Stimulated activated CD4-positive, alpha-beta T cell treated with anti-CD3 and anti-CD28 coated beads, TNF-alpha, amount 100 ng/mL, for 4 hours (primary cell): ENCODE results near the gene TRIP10.
A peak's percentile ranks its signal among the peaks of the same experiment; 100 is the strongest.
"Not testable (repeated sequence)": the region's sequence is repeated elsewhere in the genome, so short reads cannot be mapped to it uniquely, and the experiment has no call there.

Source experiments
- DNase-seq, 3 experiments: peaks; one replicate each; pipeline ENCODE4 v3.0.0-alpha.2; 2020; ENCODE audit warnings: low read depth in 3 of 3

Gene TRIP10

DNA sequence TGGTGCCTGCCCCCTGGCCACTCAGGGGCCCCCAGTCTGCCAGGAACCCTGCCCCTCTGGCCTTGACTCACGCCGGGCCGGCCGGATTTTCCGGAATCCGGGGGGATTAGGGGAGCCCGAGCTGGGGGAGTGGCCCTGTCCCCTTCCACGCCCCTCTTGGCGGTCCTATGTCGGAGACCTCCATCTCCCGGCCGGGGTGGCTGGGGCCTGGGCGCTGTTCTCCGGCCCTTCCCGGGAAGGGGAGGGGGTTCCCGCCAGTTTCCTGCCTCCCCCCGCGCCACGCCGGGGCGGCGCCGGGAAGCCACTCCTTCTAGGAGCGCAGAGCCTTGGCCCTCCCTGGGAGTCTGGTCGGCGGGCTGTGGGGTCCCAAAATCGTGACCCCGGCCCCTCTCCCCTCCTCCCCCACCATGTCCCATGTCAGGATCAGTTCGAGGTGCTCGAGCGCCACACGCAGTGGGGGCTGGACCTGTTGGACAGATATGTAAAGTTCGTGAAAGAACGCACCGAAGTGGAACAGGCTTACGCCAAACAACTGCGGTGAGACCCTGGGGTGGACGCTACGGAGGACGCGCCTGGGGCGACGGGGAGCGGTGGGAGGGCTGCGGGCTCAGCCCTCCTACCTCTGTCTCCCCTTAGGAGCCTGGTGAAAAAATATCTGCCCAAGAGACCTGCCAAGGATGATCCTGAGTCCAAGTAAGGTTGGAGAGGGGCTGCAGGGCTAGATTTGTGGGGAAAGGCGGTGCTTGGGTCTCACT is 1.3 kb downstream of the TRIP10 start:
- no peak for DNase-seq

DNA sequence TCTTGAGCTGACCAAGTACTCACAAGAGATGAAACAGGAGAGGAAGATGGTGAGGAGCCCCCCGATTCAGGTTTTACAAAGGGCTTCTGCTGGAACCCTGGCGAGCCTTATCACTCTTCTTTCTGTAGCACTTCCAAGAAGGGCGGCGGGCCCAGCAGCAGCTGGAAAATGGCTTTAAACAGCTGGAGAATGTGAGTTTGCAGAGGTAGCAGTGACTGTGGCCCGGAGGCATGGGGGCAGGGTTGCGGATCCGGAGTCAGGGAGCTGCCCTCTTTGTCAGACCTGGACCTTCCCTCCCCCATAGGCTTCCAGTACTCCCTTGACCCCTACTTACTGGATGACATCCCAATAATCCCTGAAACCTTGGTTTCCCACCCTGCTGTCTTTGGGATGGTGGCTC is 3.6 kb downstream of the TRIP10 start:
- DNase-seq: no peak

DNA sequence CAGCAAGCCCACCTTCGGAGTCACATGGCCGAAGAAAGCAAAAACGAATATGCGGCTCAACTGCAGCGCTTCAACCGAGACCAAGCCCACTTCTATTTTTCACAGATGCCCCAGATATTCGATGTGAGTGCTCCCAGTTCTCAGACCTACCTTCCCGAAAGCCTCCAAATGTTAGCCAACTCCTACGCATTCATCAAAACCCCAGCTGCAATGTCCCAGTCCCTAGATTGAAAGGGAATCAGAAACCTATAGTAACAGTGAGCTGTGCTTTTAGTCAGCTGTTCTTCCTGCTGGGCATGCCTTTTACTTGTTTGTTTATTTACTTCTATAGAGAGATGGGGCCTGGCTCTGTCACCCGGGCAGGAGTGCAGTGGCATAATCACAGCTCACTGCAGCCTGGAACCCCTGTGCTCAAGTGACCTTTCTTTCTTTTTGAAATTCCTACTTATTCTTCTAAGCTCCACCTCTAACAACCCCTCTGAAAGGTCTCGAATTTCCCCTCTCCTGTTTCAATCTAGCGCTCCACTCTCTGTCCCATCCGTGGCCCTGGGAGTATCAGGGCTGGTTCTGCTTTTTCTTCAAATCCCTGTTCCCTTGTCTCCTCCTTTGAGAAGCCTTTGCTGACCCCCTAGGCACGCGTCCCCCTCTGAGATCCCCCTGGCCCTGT is 4.4 kb downstream of the TRIP10 start:
- DNase-seq: no peak

DNA sequence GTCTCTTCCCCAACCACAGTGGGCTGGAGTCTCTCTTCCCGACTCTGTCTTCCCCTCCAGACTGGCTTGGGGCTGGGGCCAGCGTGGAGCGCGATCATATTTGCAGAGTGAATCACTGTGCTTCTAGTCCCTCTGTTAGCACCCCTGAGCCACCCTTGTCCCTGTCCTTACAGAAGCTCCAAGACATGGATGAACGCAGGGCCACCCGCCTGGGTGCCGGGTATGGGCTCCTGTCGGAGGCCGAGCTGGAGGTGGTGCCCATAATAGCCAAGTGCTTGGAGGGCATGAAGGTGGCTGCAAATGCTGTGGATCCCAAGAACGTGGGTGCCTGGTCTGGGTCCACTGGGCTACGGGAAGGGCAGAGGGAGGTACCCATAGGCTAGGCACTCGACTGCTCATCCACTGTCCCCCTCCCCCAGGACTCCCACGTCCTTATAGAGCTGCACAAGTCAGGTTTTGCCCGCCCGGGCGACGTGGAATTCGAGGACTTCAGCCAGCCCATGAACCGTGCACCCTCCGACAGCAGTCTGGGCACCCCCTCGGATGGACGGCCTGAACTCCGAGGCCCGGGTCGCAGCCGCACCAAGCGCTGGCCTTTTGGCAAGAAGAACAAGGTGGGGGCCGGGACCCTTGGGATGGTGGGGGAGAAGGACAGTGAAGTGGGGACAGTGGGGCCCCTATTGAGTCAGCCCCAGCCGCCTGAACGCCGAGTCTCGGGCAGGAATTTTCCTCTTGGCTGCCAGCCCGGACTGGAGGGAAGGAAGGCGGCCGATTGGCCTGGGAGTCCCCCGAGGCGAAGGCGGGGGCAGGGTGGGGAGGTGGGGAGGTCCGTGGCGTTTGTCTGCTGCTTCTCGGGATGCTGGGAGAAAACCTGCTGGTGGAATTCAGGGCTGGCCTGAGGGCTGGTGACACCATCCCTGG is 5.2 kb downstream of the TRIP10 start:
- DNase-seq: no peak

DNA sequence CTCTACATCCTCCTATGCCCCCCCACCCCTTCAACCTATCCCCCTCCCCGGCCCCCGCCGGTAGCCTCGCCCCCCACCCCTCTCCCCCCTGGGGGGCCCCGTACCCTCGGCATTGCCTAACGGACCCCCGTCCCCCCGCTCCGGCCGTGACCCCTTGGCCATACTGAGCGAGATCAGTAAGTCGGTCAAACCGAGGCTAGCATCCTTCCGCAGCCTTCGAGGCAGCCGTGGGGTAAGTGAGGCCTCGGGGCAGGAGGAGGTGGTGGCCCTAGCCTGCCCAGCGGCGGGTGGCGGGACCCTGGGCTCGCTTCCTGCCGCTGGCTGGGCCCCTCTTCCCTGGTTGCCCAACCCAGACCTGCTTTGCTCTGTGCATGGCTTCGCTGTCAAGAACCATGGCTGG is 6.5 kb downstream of the TRIP10 start:
- no peak for DNase-seq

DNA sequence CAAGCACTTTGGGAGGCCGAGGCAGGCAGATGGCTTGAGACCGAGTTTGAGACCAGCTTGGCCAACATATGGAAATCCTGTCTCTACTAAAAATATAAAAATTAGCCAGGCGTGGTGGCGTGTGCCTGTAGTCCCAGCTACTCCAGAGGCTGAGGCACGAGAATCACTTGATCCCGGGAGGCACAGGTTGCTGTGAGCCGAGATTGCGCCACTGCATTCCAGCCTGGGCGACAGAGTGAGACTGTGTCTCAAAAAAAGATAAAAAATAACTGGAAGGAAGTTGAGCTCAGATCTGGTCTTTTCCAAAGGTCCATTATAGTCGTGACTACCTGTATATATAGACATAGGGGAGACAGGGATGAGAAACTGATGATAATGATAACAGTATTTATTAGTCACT is 9.1 kb downstream of the TRIP10 start:
- DNase-seq: not testable (repeated sequence)

DNA sequence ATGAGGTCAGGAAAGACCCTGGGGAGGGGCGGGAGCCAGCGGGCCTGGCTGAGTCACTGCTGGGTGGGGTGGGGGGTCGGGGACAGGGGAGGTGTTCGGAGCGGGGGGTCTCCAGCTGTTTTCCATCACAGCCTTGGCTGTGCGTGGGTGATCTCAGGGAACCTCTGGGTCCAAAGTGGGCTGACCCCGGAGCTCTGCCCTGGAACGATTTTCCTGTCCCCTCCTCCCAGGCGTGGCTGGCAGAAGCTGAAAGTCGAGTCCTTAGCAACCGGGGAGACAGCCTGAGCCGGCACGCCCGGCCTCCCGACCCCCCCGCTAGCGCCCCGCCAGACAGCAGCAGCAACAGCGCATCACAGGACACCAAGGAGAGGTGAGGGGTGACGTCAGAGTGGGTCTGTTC is 10.6 kb downstream of the TRIP10 start:
- no peak for DNase-seq

DNA sequence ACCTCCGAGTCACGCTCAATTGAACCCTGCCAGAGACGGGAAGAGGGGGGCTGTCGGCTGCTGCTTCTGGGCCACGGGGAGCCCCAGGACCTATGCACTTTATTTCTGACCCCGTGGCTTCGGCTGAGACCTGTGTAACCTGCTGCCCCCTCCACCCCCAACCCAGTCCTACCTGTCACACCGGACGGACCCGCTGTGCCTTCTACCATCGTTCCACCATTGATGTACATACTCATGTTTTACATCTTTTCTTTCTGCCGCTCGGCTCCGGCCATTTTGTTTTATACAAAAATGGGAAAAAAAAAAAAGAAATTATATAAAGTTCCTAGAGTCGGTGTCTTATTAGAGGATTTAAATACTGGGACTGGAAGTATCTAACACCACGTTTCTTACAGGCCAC is 11.7 kb downstream of the TRIP10 start:
- DNase-seq: no peak

DNA sequence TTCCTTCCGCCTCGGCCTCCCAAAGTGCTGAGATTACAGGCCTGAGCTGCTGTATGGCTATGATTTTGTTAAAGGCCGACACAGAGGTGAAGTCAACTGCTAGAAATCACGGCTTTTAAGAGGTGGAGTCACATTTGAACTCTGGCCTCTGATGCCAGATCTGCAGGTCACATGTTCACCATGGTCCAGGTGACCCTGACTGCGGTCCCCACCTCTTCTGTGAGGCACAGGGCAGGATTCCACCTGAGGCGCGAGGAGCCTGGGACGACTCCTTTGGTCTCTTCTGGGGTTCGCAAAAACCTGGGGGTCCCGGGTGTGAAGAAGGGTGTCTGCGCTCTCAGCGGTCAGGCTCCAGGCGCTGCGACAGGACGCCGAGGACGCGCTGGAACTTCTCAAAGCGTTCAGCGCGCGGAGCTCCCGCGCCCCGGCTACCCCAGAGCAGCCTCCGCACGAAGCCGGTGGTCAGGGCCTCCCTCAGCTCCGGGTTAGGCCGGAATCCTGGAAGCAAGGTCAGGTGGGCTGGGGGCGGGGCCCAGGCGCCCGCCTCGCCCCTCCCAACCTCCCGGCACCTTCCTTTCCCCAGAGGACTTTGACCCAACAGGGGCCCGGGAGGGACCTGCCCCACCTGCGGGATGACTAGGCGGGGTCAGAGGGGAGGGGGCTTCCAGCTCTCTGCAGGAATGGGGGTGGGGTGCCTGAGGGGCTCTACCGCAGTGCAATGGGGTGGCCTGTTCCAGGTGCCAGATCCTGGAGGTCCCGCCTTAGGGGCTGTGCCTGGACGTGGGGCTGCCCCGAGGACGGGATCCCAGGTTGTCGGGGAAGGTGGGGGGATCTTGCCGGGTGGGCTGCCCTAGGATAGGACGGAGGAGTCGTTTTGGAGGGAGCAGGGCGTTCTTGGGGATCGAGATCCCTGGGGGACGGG is 13.0 kb downstream of the TRIP10 start:
- no peak for DNase-seq

DNA sequence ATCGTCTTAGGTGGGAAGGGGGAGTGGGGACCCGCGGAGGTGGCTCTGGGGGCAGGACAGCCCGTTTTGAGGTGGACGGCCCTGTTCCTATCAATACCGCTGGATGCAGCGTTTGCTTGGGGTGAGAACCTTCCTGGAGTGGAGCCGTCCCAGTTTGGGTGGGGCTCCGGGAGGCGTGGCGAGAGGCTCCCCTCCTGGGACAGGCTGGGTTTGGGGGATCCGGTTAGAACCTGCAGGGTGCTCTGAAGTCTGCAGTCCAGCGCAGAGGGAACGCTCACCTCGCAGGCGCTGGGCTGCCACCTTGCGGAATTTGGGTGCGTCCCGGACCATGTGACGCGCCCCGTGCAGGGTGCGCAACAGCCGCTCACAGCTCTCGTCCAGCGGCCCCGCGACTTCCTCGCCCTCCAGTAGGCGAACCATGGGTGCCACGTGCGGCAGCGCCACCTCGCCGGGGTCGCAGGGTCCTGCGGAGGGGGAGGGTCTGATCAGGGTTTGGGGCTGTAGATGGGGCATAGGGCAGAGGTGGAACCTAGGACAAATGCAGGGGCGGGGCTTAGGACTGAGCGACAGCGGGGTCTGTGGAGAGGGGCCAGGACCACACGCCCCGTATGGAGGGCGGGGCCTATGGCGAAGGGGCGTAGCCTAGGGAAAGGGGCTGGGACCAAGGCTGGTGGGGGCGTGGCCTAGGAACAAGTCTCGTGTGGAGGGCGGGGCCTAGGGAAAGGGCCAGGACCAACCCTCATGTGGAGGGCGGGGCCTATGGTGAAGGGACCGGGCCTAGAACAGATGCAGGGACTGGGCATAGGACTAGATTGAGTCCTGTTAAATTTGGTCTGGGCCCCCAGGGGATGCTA is 13.9 kb downstream of the TRIP10 start:
- peak; percentile 65 to 73 (median 73) for DNase-seq

DNA sequence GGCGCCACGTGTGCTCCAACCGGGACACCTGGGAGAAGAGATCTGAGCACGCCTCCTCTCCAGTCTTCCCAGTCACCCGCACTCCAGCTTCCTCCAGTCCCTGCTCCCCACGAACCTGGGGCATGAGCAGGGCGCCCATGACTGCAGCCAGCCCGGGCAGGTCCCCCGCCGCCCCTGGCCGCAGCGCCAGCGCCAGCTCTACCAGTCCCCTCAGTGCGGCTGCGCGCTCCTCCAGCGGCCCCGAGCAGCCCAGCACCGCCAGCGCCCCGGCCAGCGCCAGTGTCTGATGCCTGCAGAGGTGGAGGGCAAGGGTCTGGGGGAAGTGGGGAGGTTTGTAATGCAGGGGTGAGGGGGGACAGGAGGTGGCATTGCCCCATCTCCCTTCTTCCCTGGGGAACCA is 14.7 kb downstream of the TRIP10 start:
- no peak for DNase-seq

DNA sequence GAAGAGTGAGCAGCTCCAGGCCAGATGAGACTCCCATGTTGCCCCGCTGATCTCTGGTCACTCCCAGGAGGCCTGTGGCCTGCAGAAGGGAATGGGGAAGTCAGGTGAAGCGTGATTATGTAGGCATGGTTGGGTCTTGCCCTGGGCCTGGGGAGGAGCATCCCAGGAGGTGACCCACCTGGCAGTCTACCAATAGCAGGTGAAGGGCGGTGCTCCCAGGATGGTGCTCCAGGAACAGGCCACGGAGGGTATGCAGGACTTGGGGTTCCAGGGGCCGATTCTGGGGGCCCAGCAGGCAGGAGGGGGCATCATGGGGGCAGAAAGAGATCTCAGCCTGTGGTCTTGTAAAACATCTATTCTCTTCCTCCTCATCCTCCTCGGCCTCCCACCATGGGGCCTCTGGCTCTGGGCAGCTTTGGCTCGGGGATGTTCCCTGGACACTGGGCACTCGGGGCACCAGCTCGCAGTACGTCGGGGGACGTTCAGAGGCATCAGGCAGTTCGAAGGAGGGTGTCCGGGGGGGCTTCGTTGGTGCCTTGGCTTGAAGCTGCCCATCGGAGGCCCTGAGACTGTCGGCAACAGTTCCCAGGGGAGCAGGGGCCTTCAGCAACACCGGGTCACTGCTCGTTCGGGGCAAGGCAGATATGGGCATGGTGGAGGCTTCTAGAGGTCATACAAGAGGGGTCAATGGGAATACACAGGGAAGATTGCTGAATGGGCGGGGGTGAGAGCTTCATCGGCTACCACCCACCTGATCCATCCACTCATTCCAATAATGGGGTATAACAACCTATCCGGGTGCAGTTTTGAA is 15.4 kb downstream of the TRIP10 start:
- no peak for DNase-seq

DNA sequence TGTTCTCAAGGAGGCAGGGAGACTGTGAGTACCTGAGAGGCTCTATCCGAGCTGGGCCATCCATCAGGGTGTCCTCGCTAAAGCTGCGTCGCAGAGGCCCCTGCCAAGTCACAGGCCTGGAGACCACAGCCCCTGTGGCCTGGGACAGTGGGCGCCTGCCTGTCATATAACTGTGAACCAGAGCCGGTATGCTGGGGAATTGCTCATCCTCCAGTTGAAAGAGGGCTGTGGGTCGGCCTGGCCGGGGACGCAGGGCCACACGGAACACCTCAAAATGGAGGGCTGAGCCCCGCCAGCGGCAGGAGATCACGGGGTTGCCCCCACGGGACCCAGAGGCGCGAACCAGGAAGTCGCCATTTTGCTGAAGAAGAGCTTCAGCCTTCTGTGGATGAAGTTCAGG is 21.1 kb downstream of the TRIP10 start:
- DNase-seq: no peak

DNA sequence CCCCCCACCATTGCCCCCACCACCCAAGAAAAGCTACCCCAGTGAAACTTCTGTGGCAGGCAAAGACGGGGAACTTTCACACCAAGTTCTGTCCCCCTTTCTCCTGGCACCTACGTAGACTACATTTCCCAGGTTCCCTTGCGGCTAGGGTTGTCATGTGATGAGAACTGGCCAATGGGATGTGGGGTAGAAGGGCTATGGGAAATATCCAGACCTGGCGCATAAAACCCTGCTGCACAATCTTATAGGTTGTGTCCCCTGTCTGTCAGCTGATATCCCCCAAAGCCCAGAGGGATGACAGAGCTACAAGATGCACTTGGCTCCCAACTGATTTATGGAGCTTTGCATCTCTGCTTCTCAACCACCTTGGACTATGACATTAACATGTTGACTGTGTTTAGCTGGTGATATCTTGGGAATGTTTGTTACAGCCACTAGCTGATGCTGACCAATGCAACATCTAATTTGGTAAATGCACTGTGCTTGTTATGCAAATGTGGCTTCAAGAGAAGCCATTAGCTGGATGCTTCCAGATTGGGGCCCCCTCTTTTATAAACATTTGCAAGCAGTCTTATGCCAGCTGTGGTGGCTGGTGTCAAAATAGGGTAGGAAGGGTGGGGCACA is 21.7 kb downstream of the TRIP10 start:
- DNase-seq: no peak

DNA sequence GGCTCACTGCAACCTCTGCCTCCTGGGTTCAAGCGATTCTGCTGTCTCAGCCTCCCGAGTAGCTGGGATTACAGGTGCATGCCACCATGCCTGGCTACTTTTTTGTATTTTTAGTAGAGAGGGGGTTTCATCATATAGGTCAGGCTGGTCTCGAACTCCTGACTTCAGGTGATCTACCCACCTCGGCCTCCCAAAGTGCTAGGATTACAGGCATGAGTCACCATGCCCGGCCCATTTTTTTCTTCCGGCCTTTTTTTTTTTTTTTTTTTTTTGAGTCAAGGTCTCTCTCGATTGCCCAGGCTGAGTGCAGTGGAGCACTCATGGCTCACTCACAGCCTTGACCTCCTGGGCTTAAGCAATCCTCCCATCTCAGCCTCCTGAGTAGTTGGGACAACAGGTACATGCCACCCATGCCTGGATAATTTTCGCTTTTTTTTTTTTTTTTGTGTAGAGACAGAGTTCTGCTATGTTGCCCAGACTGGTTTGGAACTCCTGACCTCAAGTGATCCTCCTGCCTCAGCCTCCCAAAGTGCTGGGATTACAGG is 22.8 kb downstream of the TRIP10 start:
- DNase-seq: not testable (repeated sequence)

DNA sequence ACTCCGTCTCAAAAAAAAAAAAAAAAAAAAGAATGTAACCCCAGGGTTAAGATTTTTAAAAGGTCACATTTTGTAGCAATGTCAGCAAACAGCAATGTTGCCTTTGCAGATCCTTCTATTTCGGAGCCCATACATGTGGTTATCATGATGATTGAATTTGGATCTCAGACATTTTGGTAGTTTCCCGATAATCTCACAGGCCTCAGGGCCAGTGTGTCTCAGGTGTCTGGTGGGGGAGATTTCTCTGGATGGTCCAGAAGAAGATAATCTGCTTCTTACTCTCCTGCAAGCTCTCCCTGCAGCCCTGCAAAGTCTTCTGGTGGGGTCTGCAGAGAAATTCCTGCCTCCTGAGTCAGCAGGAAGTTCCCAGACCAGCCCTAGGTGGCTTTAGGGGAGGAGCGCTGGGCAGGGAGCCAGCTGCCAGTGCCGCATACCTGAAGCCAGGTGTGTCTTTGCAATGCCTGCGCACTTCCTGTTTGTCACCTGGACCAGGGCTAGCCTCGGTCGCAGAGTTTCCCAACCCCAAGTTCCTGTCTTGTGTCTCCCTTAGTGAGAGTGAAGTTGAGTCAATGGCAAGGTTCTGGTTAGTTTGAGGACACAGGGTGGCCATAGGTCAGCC is 26.4 kb downstream of the TRIP10 start:
- DNase-seq: no peak

DNA sequence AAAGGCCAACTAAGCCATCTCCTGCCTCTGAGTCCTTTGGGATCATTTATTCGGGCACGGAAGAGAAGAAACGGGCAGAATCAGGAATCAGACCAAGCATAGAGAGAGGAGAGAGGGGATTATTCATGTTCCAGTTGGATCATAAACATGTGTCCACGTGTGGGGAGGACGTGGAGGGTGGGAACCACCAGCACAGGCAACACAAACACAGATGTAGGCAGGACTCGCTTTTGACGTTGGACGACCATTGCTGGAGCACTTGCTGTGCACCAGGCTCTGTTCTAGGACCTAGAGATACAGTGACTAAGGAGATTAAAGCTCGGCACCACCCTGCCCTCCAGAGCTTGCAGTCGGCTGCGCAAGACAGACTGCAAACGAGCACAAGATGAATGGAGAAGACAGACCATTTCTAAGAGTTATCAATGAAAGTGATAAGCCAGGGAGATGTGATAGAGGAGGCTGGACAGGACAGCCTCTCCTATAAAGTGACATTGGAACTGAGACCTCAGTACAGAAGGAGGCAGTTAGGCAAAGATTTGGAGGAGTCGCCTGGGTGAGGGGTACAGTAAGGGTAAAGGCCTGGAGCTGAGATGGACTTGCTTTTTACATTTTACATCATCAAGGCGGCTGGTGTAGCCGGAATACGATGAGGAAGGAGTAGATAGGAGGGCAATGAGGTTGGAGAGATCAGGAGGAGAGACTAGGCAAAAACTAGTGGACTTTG is 27.0 kb downstream of the TRIP10 start:
- no peak for DNase-seq

DNA sequence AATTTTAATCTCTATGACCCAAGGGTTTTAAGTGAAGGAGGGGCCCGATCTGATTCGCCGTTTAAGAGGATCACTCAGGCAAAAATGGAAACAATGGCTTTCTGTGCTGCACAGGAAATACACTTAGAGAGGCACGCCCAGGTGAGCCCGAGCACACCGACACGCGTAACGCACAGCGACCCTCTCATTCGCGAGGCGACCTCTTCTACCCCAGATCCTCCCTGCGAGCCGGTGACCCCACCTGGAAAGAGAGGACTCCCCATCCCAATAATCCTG is 27.5 kb downstream of the TRIP10 start:
- no peak for DNase-seq
